A549 (cell line): ENCODE results near the gene SREBF1. TPM values are rescaled to one million over a fixed set of nuclear protein-coding genes. Genes with fewer than 3 reads are reported as not detected.

Experiments used
- ATAC-seq, 2 experiments: fragments of 200-7000 bp in 1 of 2; fragments of >200 bp in 1 of 2; cut with Nextera tagmentation in 1 of 2; cut with Tn5 transposase in 1 of 2; 3 replicates each; pipeline versions ENCODE4 v1.8.0 to v1.9.1; 2018 to 2020; ENCODE audit warnings: mild to moderate bottlenecking in 1 of 2, moderate library complexity in 1 of 2
- CTCF ChIA-PET: fragments of 300-600 bp; sonication (Branson Sonifier 250); formaldehyde crosslinking; extraction: SDS; loops from one replicate; lab custom pipeline; 2021; ENCODE audit warnings: antibody characterized with exemption, inconsistent platforms; lab: Yijun Ruan, JAX
- POLR2A ChIA-PET: fragments of 350-600 bp; formaldehyde crosslinking; extraction: SDS; loops from one replicate; lab custom pipeline; 2021; ENCODE audit warnings: antibody characterized with exemption, inconsistent platforms; lab: Yijun Ruan, JAX
- DNase-seq, 2 experiments: peaks; one replicate each; pipeline versions ENCODE4 v3.0.0 to v3.0.0-alpha.2; 2011 to 2016; ENCODE audit warnings: low read depth in 1 of 2, low spot score in 1 of 2
- FAIRE-seq: peaks from 2 replicates; lab custom pipeline; 2011; peaks lifted over from hg19 to GRCh38; lab: Jason Lieb, UNC
- H3K27ac ChIP-seq, 2 experiments: fragments of >200 bp; sonication (Bioruptor Twin); formaldehyde crosslinking; 3 replicates each; pipeline ENCODE4 v1.5.1; 2016 to 2017
- H3K4me1 ChIP-seq: fragments of >200 bp; sonication (Bioruptor Twin); formaldehyde crosslinking; 3 replicates; pipeline ENCODE4 v1.6.1; 2016
- H3K4me2 ChIP-seq: fragments of >200 bp; sonication (Bioruptor Twin); formaldehyde crosslinking; 3 replicates; pipeline ENCODE4 v1.6.1; 2016
- H3K4me3 ChIP-seq: fragments of >200 bp; sonication (Bioruptor Twin); formaldehyde crosslinking; 3 replicates; pipeline ENCODE4 v1.5.1; 2016
- H3K9me3 ChIP-seq: fragments of >200 bp; sonication (Bioruptor Twin); formaldehyde crosslinking; 3 replicates; pipeline ENCODE4 v1.6.1; 2016
- CHD4 ChIP-seq: fragments of 200-600 bp; sonication (generic); IDR thresholded peaks from 2 replicates; pipeline ENCODE4 v1.6.1; 2016; ENCODE audit warnings: antibody characterized with exemption, mild to moderate bottlenecking, borderline replicate concordance
- E2F6 ChIP-seq: IDR thresholded peaks from 2 replicates; pipeline ENCODE4 v1.6.1; 2012; ENCODE audit warnings: low read depth, borderline replicate concordance
- FOSL2 ChIP-seq, 2 experiments: fragments of 450-650 bp in 1 of 2; fragments of >200 bp in 1 of 2; sonication (Bioruptor Twin) in 1 of 2; formaldehyde crosslinking; IDR thresholded peaks; 2 replicates each; pipeline versions ENCODE4 v1.5.0 to v1.6.1; 2016 to 2020; ENCODE audit warnings: mild to moderate bottlenecking in 1 of 2, moderate library complexity in 1 of 2
- JUNB ChIP-seq: fragments of >200 bp; sonication (Bioruptor Twin); formaldehyde crosslinking; IDR thresholded peaks from 2 replicates; pipeline ENCODE4 v1.6.1; 2016
- PHF8 ChIP-seq: fragments of 200-600 bp; sonication (generic); IDR thresholded peaks from 2 replicates; pipeline ENCODE4 v1.6.1; 2016; ENCODE audit warnings: low read depth, mild to moderate bottlenecking, antibody characterized with exemption, moderate library complexity, borderline replicate concordance
- RARB ChIP-seq: fragments of 250-450 bp; sonication (Bioruptor Pico); IDR thresholded peaks from 2 replicates; pipeline ENCODE4 v1.8.0; 2021; ENCODE audit warnings: mild to moderate bottlenecking, moderate library complexity
- RFX5 ChIP-seq: fragments of 450-650 bp; IDR thresholded peaks from 2 replicates; pipeline ENCODE4 v1.7.1; 2014; ENCODE audit warnings: antibody characterized with exemption, mild to moderate bottlenecking, moderate library complexity
- WGBS: methylation state at CpG from one replicate; pipeline ENCODE4 v1.1.6; 2017; ENCODE audit errors: missing lambda C conversion rate; 5-methylcytosine and 5-hydroxymethylcytosine counted together
- polyA plus RNA-seq, 4 experiments: library from polyadenylated mRNA; depleted of rRNA in 3 of 4; stranded (reverse); fragments of >200 nt; fragmentation: RNase III in 1 of 4; extraction: RNeasy Plus Mini Kit Qiagen cat#74134 plus additional on column Dnase treatment in 1 of 4; gene quantifications; 2 replicates in 3 of 4; 3 replicates in 1 of 4; pipeline ENCODE4 v1.2.3, GENCODE V29; 2011 to 2017
- small RNA-seq, 6 experiments: library from RNA; depleted of rRNA; stranded (forward); fragments of <200 nt; gene quantifications; one replicate each; pipeline ENCODE3, GENCODE V24; 2012
- TF ChIP-seq, protein P1 (sequence below): fragments of 250-450 bp; sonication (Bioruptor Pico); IDR thresholded peaks from 2 replicates; pipeline ENCODE4 v1.5.0; 2020; ENCODE audit warnings: low read depth, mild to moderate bottlenecking, moderate library complexity
- TF ChIP-seq, protein P2 (sequence below): fragments of 450-650 bp; IDR thresholded peaks from 2 replicates; pipeline ENCODE4 v1.6.1; 2014; ENCODE audit warnings: antibody characterized with exemption
- TF ChIP-seq, protein P3 (sequence below): fragments of 200-600 bp; sonication (generic); IDR thresholded peaks from 2 replicates; pipeline ENCODE4 v1.6.1; 2016; ENCODE audit warnings: antibody characterized with exemption, mild to moderate bottlenecking, moderate library complexity

The SREBF1 gene
- polyA plus RNA-seq, 2 of the 4 experiments (the other 2 are of a cell fraction): 47.4 to 159 TPM

- H3K4me3 ChIP-seq: no peak overlapping the region
- no peak overlapping the region for H3K4me2 ChIP-seq
- ATAC-seq: no peak
- DNase-seq: no peak
- ChIA-PET CTCF (interaction anchor here (0.6 to 3.2 kb wide), 13 partner anchors 8 to 323 kb away, joined by 3 to 18 read pairs (median 4); no protein-coding TSS in a partner anchor), POLR2A (no interaction called here)
- FAIRE-seq: no peak
- TF ChIP-seq FOSL2 (IDR thresholded peaks at IDR 0.05) (no peak), FOSL2 (CRISPR knock-in tag; IDR thresholded peaks at IDR 0.05) (no peak)
- TF ChIP-seq, protein P1, sequence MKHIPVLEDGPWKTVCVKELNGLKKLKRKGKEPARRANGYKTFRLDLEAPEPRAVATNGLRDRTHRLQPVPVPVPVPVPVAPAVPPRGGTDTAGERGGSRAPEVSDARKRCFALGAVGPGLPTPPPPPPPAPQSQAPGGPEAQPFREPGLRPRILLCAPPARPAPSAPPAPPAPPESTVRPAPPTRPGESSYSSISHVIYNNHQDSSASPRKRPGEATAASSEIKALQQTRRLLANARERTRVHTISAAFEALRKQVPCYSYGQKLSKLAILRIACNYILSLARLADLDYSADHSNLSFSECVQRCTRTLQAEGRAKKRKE (CRISPR knock-in tag): no peak
- peaks cover 14% of the 10 kb centered on the region; the same call in 2 of the 3 replicates for H3K4me1 ChIP-seq
- no peak overlapping the region for H3K27ac ChIP-seq
- H3K9me3 ChIP-seq: no peaks in the 10 kb centered on the region
- WGBS: 96% methylated on average over 9 of the region's 9 CpGs
These were observed 73.7 kb downstream of the SREBF1 start for GRCh38 chr17:17763136-17763535.

GRCh38 chr17:17762744-17763105, 74.1 kb downstream of the SREBF1 start:
- Histone ChIP-seq H3K27ac (no peak overlapping the region), H3K4me1 (peaks cover 10% of the 10 kb centered on the region; the same call in 2 of the 3 replicates), H3K9me3 (no peaks in the 10 kb centered on the region), H3K4me2 (no peak overlapping the region), H3K4me3 (no peak overlapping the region)
- TF ChIP-seq E2F6 (no peak), RFX5 (no peak), RARB (CRISPR knock-in tag) (no peak), PHF8 (no peak), CHD4 (no peak), JUNB (no peak)
- TF ChIP-seq, protein P2, sequence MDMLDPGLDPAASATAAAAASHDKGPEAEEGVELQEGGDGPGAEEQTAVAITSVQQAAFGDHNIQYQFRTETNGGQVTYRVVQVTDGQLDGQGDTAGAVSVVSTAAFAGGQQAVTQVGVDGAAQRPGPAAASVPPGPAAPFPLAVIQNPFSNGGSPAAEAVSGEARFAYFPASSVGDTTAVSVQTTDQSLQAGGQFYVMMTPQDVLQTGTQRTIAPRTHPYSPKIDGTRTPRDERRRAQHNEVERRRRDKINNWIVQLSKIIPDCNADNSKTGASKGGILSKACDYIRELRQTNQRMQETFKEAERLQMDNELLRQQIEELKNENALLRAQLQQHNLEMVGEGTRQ: no peak
- TF ChIP-seq, protein P3, sequence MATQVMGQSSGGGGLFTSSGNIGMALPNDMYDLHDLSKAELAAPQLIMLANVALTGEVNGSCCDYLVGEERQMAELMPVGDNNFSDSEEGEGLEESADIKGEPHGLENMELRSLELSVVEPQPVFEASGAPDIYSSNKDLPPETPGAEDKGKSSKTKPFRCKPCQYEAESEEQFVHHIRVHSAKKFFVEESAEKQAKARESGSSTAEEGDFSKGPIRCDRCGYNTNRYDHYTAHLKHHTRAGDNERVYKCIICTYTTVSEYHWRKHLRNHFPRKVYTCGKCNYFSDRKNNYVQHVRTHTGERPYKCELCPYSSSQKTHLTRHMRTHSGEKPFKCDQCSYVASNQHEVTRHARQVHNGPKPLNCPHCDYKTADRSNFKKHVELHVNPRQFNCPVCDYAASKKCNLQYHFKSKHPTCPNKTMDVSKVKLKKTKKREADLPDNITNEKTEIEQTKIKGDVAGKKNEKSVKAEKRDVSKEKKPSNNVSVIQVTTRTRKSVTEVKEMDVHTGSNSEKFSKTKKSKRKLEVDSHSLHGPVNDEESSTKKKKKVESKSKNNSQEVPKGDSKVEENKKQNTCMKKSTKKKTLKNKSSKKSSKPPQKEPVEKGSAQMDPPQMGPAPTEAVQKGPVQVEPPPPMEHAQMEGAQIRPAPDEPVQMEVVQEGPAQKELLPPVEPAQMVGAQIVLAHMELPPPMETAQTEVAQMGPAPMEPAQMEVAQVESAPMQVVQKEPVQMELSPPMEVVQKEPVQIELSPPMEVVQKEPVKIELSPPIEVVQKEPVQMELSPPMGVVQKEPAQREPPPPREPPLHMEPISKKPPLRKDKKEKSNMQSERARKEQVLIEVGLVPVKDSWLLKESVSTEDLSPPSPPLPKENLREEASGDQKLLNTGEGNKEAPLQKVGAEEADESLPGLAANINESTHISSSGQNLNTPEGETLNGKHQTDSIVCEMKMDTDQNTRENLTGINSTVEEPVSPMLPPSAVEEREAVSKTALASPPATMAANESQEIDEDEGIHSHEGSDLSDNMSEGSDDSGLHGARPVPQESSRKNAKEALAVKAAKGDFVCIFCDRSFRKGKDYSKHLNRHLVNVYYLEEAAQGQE: no peak
- FAIRE-seq (no peak), ATAC-seq (no peak), DNase-seq (no peak)
- ChIA-PET CTCF (interaction anchor here (0.5 to 3.2 kb wide), 15 partner anchors 9 to 323 kb away, joined by 3 to 18 read pairs (median 4); no protein-coding TSS in a partner anchor), POLR2A (no interaction called here)
- 95% methylated on average over 5 of the region's 5 CpGs for WGBS

Small RNA genes lying within 50 kb of the gene (small RNA-seq; reads per million reads assigned to genes)
- 1.5 to 735 (median 278) reads per million in 6 experiments for gene MIR33B
- gene MIR6777: 0 reads per million in 6 experiments

Other genes with a start within 250 kb of the SREBF1 start
- 47.8 and 62.4 TPM in 2 replicates for gene PEMT, start 245.3 kb downstream of the SREBF1 start, polyA plus RNA-seq (2011; rRNA removed)
- 40.1 to 47.5 TPM (median 43.0 TPM) in 3 replicates for gene PEMT, start 245.3 kb downstream of the SREBF1 start, polyA plus RNA-seq (2017; fragmentation: RNase III; extraction: RNeasy Plus Mini Kit Qiagen cat#74134 plus additional on column Dnase treatment)
- gene RAI1, start 155.5 kb downstream of the SREBF1 start, polyA plus RNA-seq (2011; rRNA removed): 3.5 and 7.1 TPM in 2 replicates
- 18.9 to 23.8 TPM (median 23.3 TPM) in 3 replicates for gene RAI1, start 155.5 kb downstream of the SREBF1 start, polyA plus RNA-seq (2017; fragmentation: RNase III; extraction: RNeasy Plus Mini Kit Qiagen cat#74134 plus additional on column Dnase treatment)
- 19.0 and 19.2 TPM in 2 replicates for gene TOM1L2, start 135.4 kb upstream of the SREBF1 start, polyA plus RNA-seq (2011; rRNA removed)
- gene TOM1L2, start 135.4 kb upstream of the SREBF1 start, polyA plus RNA-seq (2017; fragmentation: RNase III; extraction: RNeasy Plus Mini Kit Qiagen cat#74134 plus additional on column Dnase treatment): 21.1 to 25.8 TPM (median 24.7 TPM) in 3 replicates
- gene DRC3, start 135.9 kb upstream of the SREBF1 start, polyA plus RNA-seq (2011; rRNA removed): 2.9 and 3.1 TPM in 2 replicates
- gene DRC3, start 135.9 kb upstream of the SREBF1 start, polyA plus RNA-seq (2017; fragmentation: RNase III; extraction: RNeasy Plus Mini Kit Qiagen cat#74134 plus additional on column Dnase treatment): 1.9 to 2.9 TPM (median 2.2 TPM) in 3 replicates
- gene ATPAF2, start 202.2 kb upstream of the SREBF1 start, polyA plus RNA-seq (2011; rRNA removed): 20.0 and 22.3 TPM in 2 replicates
- 20.7 to 21.4 TPM (median 21.3 TPM) in 3 replicates for gene ATPAF2, start 202.2 kb upstream of the SREBF1 start, polyA plus RNA-seq (2017; fragmentation: RNase III; extraction: RNeasy Plus Mini Kit Qiagen cat#74134 plus additional on column Dnase treatment)
- 11.2 and 11.9 TPM in 2 replicates for gene GID4, start 202.4 kb upstream of the SREBF1 start, polyA plus RNA-seq (2011; rRNA removed)
- gene GID4, start 202.4 kb upstream of the SREBF1 start, polyA plus RNA-seq (2017; fragmentation: RNase III; extraction: RNeasy Plus Mini Kit Qiagen cat#74134 plus additional on column Dnase treatment): 11.4 to 11.6 TPM (median 11.5 TPM) in 3 replicates